ENCODE results near the gene SCD5. TPM values are rescaled to one million over a fixed set of nuclear protein-coding genes. Genes with fewer than 3 reads are reported as not detected.

Gene SCD5
- polyA plus RNA-seq, 1 donor: 10.4 TPM

GRCh38 chr4:82726596-82726995, 72.0 kb downstream of the SCD5 start:
- no peak for DNase-seq (ENCODE audit: low read depth)

- DNase-seq (ENCODE audit: low read depth): no peak
Measured at GRCh38 chr4:82721819-82722423, 76.7 kb downstream of the SCD5 start.

GRCh38 chr4:82718162-82718940, 80.2 kb downstream of the SCD5 start:
- no peak for DNase-seq (ENCODE audit: low read depth)

- no peak for DNase-seq (ENCODE audit: low read depth)
Measured at GRCh38 chr4:82715731-82716617, 82.6 kb downstream of the SCD5 start.

GRCh38 chr4:82713856-82714255, 84.7 kb downstream of the SCD5 start:
- DNase-seq (ENCODE audit: low read depth): no peak

GRCh38 chr4:82712561-82712960, 86.0 kb downstream of the SCD5 start:
- no peak for DNase-seq (ENCODE audit: low read depth)

GRCh38 chr4:82711158-82711785, 87.3 kb downstream of the SCD5 start:
- no peak for DNase-seq (ENCODE audit: low read depth)

- DNase-seq (ENCODE audit: low read depth): no peak
Measured at GRCh38 chr4:82710197-82710929, 88.2 kb downstream of the SCD5 start.

GRCh38 chr4:82708982-82709381, 89.6 kb downstream of the SCD5 start:
- DNase-seq (ENCODE audit: low read depth): no peak

- DNase-seq (ENCODE audit: low read depth): no peak
Measured at GRCh38 chr4:82706349-82707000, 92.1 kb downstream of the SCD5 start.

GRCh38 chr4:82705928-82706300, 92.7 kb downstream of the SCD5 start:
- no peak for DNase-seq (ENCODE audit: low read depth)

GRCh38 chr4:82705169-82705927, 93.2 kb downstream of the SCD5 start:
- no peak for DNase-seq (ENCODE audit: low read depth)

GRCh38 chr4:82704156-82704555, 94.4 kb downstream of the SCD5 start:
- no peak for DNase-seq (ENCODE audit: low read depth)

GRCh38 chr4:82698412-82698811, 100.2 kb downstream of the SCD5 start:
- no peak for DNase-seq (ENCODE audit: low read depth)

- DNase-seq (ENCODE audit: low read depth): no peak
Measured at GRCh38 chr4:82697561-82697960, 101.0 kb downstream of the SCD5 start.

- DNase-seq (ENCODE audit: low read depth): no peak
Measured at GRCh38 chr4:82696117-82696860, 102.3 kb downstream of the SCD5 start.

GRCh38 chr4:82694892-82695291, 103.7 kb downstream of the SCD5 start:
- no peak for DNase-seq (ENCODE audit: low read depth)

- no peak for DNase-seq (ENCODE audit: low read depth)
Measured at GRCh38 chr4:82694046-82694445, 104.5 kb downstream of the SCD5 start.

- DNase-seq (ENCODE audit: low read depth): no peak
Measured at GRCh38 chr4:82692101-82692780, 106.4 kb downstream of the SCD5 start.

Measured in forelimb muscle (tissue), 1 donor.